Amygdala (tissue), 56 donors: ENCODE data around the gene EFCAB8.
A peak's percentile ranks its signal among the peaks of the same experiment; 100 is the strongest.

Source experiments
- DNase-seq, 56 donors: peaks; one replicate each; lab custom pipeline; 2025; lab: John Stamatoyannopoulos, UW

EFCAB8 gene

DNA sequence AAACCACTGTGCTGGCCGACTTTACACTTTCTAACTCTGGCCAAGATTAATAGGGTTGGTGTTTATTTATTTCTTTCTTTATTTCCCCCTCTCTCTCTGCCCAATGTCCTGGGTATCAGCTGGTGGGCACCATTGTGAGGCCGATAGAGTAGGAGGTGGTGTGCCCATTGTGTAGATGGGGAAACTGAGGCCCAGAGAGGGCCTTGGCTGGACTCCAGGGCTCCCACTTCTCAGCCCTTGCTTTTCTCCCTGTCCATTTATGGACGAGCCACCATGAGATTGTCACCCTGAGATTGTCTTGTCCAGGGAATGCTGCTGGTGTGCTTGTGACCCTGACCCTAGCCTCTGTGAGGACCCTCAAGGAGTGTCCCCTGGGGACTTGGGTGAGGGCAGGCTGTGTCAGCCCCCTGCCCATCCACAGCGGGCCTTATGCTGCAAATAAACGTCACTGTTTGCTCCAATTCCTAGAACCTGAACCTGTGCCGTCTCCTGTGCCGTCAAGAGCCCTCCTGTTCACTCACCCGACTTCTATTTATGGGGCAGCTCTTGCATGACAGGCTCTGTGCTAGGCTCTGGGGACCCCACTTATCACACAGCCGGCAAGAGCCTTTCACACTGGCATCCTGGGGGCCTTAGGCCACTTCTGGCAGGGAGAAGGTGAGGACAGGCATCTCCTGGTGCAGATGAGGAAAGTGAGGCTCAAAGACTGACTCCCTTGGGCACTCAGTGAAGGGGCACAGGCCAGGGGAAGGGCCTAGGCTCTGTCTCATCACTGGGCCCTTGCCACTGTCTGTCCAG, 120.7 kb downstream of the EFCAB8 start:
- DNase-seq: peak in 6 of 56 donors; percentile 17 to 50 (median 25)

DNA sequence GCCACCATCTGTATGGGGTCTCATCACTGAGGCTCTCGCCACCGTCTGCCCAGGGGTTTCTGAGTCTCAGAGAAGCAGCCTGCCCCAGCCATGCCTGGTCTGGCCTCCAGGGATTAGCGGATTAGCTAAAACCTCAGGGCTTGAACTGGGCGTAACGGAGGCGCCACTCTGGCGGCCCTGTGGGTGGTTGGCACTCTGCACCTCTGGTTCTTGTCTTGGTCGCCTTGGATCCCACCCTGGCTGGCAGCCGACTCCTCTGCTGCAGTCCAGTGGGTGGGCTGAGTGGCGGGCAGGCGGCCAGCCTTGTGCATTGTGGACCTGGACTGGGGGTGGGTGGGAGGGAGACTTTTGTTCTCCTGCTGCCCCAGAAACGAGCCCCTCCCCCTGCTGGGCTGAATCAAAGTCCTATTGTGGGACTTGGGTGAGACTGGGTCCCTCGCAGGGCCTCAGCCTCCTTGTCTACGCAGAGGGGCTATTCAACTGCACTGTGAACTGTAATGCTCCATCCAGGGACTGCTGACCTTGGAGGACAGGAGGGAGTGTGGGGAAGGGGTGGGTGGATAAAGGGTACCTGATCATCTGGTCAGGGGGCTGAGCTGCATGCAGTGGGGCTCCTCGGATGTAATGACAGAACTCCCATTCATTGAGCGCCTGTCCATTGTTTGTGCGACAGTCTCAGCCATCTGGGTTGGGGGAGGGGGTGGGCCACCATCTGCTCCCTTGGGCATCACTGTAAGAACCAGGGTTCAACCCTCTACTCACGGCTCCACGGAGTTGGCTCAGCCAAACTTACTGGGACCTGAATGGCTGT, 121.6 kb downstream of the EFCAB8 start:
- DNase-seq: peak in 55 of 56 donors; percentile 39 to 96 (median 82)

DNA sequence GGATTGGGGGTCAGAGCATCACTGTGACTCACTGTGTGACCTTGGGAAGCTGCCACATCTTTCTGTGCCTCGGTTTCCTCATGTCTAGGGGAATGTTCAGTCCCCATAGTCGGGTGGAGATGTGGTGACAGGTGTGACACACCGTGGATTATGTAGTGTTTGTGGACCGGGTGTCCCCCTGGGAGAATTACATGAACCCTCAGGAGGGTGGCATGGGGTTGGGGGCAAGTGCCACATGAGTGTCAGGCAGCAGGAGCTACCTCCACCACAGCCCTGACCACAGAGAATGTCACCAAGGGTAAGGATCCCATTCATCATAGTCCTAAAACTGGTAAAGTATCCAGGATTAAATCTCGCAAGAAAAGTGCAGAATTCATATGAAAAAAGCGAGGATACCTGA, 122.3 kb downstream of the EFCAB8 start:
- DNase-seq: peak in 1 of 56 donors; percentile 52

DNA sequence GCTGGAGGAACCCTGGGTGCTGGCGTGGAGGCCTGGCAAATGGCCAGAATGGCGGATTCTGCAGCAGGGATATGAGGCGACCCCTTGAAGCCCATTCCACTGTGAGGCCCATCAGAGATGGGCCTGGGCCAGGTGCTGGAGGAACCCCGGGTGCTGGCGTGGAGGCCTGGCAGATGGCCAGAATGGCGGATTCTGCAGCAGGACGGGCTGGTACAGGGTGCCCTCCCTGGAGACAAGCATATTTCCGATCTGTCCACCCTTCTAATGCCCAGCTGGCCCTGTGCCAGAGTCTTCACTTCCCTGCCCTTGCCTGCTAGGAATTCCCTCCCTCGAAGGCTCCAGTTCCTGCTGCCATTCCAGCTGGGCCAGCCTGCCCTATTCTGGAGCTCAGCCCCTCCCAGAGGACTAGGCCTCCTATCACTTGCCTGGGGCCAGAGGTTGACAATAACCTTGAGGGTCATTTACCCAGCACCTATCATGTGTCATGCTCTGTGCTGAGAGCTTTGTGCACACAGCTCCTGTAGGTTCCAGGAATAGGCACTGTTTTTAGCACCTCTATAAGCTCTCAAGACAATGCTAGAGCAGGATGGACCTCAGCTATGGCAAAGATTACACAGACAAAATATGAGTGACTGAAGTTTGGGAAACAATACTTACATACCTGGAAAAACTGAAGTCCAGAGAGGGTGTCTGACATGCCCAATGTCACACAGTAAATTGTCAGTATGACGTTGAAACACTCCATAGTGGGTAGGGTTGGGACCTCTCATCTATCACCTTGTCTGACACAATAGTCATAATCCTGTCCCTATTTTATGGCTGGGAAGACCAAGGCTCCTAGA, 124.1 kb downstream of the EFCAB8 start:
- DNase-seq: peak in 29 of 56 donors; percentile 6 to 92 (median 23)

DNA sequence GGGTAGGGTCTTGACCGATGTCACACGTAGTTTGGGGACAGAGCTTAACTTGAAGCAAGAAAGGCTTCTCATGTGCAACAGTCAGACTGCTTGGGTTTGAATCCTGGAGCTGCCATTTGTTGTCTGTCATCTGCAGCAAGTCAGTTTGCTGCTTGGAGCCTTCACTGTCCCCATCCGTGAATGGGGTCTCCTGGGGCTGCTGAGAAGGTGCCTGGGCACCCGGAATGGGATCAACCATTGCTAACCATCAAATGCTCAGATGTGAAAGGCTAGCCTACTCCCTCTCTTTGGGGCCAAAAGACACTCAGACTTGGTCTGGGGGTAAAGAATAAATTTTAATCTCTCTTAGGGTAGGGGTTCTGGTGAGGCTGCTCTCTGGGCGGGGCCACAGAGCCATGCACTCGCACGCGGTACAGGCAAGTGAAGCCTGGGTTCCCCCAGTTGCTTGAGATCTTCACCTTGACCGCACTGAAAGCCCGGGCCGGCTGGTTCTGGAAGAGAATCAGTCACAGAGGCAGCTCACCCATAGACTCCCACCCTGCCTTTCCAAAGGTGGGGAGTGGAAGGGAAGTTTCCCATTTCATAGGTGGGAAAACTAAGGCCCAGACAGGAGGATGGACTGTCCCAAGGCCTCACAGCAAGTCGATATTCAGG, 124.9 kb downstream of the EFCAB8 start:
- peak in 1 of 56 donors; percentile 19 for DNase-seq

DNA sequence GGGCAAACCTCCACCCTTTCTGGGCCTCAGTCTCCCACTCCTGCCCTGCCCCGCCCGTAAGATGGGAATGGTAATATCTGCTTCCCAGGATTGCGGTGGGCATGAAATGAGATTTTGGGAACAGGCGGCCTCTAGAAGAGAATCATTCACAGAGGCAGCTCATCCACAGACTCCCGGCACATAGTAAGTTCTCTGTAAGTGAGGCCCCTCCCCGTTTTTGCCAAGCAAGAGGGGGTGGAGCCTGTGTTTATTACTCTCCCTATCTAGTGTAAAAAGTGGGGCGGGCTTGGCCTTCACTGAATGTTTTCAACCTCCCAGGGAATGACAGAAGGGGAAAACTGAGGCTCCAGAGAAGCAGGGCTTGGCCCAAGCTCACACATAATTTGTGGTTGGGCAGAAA, 125.5 kb downstream of the EFCAB8 start:
- peak in 45 of 56 donors; percentile 11 to 88 (median 50) for DNase-seq

DNA sequence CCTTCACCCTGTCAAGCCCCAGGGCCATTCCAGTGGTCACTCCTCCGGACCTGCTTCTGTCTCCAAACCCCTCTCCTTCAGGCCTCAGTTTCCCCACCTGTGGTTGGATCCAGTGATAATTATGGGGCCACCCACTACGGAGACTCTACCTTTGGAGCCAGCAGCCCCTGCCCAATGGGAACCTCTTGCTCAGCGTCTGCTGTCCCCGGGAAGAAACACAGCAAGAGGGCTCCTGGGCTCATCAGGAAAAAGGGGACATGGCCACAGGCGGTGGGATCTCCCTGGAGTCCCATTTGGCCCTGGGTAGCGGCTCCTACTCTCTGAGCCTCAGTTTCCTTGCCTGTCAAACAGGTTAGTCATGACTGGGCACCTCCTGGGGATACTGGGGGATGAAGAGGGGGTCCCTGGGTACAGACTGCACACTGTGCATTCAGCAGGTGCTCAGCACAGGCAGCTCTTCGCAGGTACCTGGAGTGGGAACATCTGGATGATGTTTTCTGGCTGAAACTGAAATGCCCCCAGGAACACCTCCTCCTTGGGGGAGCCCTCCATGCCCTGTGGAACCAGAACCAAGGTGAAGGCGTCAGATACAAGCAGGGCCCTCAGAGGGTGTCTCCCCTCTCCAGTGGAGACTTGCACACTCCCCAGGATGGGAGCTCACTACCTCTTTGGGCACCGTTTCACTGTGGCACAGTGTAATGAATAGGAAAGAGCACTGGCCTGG, 126.1 kb downstream of the EFCAB8 start:
- no peak for DNase-seq

DNA sequence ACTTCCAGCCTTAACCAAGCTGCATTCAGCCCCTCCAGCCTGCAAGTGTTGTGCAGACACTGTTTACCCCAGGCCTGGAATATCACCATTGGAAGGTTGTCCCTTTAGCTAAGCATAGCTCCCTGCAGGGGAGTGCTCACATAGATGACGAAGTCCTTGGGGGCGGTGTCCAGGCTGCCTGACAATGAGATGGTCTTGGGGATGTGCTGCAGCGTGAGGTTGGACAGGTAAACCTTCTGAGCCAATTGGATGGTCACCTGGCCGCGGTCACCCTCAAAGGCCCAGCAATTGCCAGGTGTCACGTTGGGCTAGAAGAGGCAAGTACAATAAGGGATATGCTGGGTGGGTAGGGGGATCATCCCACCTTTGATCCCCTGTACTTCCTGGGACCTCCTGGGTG, 126.9 kb downstream of the EFCAB8 start:
- no peak for DNase-seq

DNA sequence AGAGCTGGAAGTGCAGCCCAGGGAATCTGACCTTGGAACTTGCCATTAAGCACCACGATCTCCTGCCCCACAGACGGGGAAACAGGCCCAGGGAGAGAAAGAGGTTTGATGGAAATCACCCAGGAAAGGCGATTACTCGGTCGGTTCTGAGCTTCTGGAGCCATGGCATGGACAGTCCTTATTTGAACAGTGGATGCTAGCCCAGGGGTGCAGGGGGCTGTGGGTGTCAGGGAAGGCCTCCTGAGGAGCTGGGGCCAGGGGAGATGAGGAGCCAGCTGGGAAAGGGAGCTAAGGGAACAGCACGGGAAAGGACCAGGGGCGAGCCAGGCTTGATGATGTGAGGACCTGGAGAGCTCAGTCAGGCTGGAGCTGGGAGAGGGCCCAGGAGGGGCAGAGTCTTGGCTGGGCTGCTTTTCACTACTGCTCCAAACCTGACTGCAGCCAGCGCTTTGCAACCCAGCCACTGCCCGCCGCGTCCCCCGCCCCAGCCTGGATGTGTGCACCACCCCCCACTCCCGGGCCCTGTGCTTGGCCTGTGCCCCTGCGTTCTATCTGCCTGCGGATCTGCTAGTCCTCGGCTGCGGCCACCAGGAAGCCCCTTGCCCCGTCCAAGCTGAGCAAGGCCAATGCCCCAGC, 127.7 kb downstream of the EFCAB8 start:
- peak in 20 of 56 donors; percentile 10 to 62 (median 28) for DNase-seq

DNA sequence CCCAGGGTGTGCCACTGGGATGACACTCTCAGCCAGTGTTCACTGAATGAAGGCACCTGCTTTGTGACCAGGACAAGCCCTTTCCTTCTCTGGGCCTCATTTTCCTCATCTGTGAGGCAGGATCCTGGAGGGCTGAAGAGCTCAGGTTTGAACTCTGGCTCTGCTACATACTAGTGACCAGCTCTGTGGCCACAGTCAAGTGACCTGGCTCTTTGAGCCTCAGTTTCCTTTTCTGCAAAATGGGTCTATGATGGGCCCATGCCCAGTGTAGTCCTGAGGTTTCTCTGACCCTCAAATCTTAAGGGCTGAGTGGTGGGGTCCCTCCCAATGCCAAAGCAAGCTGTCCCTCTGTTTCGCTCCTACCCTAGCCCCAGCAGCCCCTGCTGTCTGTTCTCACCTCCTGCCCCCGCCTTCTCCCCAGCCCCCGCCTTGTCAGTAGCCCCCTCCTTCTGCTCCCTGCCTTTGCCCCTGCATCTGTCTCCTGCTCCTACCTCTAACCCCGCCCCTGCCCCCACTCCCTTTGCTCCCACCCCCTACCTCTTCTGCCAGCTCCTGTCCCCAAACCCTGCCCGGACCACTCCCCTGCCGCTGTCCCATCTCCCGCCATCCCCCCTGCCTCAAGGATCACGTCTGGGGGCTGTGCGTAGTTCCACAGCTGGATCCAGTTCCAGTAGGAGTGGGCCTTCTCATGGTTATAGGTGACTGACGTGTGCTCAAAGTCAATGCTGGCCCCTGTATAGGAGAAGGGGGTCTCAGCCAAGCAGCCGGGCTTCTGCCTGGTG, 128.5 kb downstream of the EFCAB8 start:
- DNase-seq: no peak

DNA sequence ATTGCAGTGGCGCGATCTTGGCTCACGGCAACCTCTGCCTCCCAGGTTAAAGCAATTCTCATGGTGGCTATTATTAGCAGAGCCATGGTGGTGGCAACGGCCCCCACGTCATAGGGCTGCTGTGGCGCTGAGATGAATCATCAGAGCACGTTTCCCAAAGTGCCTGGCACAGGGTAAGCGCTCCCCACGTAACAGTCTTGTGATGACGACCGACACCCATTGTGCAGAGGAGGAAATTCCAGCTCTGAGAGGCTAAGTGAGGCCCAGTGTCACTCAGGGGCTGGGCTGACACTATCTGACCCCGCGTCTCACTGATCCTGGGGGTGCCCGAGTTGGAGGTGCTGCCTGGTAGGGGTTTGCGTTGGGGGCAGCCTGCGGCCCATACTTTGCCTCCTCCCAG, 129.3 kb downstream of the EFCAB8 start:
- DNase-seq: no peak

DNA sequence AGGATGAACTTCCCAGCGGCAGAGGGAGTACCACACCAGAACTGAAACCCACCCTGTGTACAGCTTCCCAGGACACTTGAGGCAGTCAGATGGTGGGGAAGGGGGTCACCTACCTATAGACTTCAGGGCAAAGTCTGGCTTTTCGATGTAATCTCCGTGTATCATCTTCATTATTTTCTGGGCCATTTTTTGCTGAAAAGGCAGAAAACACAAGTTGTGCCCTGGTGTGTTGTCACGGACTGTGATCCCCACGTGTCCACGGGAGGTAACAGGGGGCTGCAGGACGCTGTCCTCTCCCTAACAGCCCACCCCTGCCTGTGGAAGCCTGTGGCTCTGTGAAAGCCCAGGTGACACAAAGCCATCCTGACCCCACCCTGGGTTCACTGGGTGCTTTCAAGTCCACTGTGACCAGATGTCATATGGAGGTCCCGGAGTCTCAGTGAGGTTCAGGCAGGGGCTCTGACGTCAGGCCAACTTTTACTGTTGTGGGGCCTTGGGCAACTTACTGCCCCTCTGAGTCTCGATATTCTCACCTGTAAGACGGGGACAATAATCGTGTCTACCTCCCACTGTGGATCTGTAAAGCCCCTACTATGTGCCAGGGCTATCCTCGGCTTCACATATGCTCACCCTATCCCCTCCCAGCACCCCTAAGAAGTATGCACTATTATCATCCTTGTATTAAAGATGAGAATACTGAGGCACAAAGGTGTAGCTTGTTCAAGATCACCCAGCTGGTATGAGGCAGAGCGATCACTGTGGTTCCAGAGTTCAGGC, 131.0 kb downstream of the EFCAB8 start:
- no peak for DNase-seq

DNA sequence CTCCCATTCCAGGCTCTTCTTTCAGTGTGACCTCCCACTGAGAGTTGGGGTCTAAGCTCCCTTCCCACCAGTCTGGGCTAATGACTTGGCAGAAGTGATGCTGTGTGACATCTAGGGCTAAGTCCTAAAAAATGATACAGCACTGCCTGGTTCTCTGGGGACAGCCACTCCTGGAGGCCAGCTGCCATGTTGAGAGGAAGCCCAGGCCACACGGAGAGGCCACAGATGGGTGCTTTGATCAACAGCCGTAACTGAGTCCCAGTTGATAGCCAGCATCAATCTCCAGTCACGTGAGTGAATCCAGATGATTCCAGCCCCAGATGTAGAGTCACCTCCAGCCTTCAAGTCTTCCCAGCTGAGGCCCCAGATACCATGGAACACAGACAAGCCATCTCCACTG, 131.7 kb downstream of the EFCAB8 start:
- no peak for DNase-seq

DNA sequence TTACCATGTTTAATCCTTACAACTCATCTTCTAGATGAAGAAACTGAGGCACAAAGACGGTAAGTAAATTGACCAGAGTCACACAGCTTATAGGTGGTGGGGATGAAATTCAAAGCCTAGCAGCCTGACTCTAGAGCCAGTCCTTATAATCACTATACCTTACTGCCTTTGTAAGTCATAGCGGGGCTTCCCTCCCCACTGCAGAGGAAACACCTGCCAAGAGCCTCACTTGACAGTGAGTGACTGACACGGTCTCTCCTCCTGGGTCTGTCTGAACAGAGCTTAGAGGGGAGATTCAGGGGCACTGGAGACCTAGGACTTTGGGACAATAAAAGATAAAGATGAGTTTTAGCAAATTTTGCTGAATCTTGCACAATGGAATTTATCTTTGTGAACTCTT, 132.7 kb downstream of the EFCAB8 start:
- DNase-seq: no peak

DNA sequence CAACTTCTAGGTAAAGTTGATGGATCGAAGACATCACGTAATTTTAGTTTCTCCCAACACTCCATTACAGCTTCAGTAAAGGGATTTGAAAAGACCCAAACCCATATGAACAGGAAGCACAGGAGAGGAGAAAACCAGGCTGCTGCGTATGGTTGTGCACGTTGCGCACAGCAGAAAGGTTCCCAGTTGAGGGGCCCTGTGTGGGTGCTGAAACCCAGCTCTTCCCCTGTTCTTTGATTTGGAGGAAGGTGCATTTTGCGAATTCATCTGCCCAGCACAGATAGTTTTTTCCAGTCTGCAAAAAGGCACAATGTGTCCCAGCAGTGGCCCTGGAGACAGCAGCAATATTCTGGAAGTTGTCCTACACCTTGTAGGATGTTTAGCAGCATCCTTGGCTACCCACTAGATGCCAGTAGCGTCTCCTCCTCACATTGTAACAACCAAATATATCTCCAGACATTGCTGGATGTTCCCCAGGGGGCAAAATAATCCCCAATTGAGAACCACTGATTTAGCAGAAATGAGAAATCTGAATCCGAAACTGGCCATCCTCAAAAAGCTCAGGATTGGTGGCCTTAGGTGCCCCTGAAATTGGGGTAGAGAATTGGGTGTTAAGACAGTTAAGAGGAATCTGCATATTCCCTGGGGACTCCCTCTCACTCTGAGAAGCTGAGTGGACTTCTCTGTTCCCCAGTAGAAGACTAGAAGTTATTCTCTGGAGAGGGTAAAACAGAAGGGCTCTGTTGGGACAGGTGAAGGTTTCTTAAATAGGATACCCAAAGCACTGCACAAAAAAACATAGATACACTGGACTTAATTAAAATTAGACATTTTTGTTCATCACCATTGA, 133.3 kb downstream of the EFCAB8 start:
- DNase-seq: no peak

DNA sequence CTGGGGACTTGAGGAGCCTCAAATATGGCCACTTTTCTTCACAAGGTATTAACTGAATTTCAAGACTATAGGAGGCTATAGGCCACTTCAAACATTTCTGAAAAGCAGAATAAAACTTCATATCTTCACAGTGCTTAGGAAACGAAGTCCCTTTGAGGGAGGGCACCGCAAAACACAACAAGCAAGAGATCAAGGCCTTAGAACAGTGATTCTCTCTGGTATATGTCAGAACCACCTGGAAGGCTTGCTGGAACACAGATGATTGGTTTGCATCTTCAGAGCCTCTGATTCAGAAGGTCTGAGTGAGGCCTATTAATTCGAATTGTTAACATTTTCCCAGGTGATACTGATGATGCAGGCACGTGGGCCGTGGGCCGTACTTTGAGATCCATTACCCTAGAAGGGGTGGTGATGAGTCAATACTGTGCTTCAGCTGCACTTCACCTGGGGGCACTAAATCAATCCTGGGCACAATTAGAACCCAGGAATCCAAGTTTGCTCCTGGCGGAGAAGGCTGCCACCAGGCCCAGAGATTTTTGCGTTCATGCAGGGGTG, 134.8 kb downstream of the EFCAB8 start:
- no peak for DNase-seq
